Keratinocyte (primary cell): ENCODE results near the gene XIAP. TPM values are rescaled to one million over a fixed set of nuclear protein-coding genes. Genes with fewer than 3 reads are reported as not detected.

Experiments
- DNase-seq: peaks from one replicate; pipeline ENCODE4 v3.0.0-alpha.2; 2011; ENCODE audit warnings: low read depth, missing footprints, low spot score
- FAIRE-seq: peaks from 2 replicates; lab custom pipeline; 2011; peaks lifted over from hg19 to GRCh38; lab: Jason Lieb, UNC
- H2AFZ ChIP-seq: 2 replicates; pipeline ENCODE4 v1.6.0; 2012; ENCODE audit warnings: low read length, control low read depth, inconsistent platforms; ENCODE audit not compliant: control insufficient read depth
- H3K27ac ChIP-seq: 2 replicates; pipeline ENCODE4 v1.5.1; 2011; ENCODE audit warnings: low read length; ENCODE audit not compliant: control insufficient read depth, insufficient read depth
- H3K27me3 ChIP-seq: 3 replicates; pipeline ENCODE4 v1.6.0; 2011; ENCODE audit warnings: low read length; ENCODE audit not compliant: control insufficient read depth, insufficient read depth; ENCODE audit errors: extremely low read depth
- H3K36me3 ChIP-seq, 2 experiments: 2 replicates in 1 of 2; 3 replicates in 1 of 2; pipeline ENCODE4 v1.5.1; 2011; ENCODE audit warnings: low read length in 2 of 2, mild to moderate bottlenecking in 1 of 2; ENCODE audit not compliant: control insufficient read depth in 2 of 2, insufficient read depth in 2 of 2; ENCODE audit errors: extremely low read depth in 1 of 2
- H3K4me1 ChIP-seq: 3 replicates; pipeline ENCODE4 v1.5.1; 2011; ENCODE audit warnings: low read length; ENCODE audit not compliant: control insufficient read depth, insufficient read depth; ENCODE audit errors: extremely low read depth
- H3K4me2 ChIP-seq: 3 replicates; pipeline ENCODE4 v1.6.0; 2011; ENCODE audit warnings: low read depth, low read length; ENCODE audit not compliant: control insufficient read depth, insufficient read depth; ENCODE audit errors: extremely low read depth
- H3K4me3 ChIP-seq, 3 experiments: fragments of 200-600 bp in 1 of 3; sonication (generic) in 1 of 3; 2 replicates in 2 of 3; 3 replicates in 1 of 3; pipeline ENCODE4 v1.5.1; 2011 to 2016; ENCODE audit warnings: low read length in 3 of 3, mild to moderate bottlenecking in 3 of 3, control low read depth in 2 of 3, inconsistent platforms in 1 of 3, low read depth in 1 of 3, mixed read lengths in 1 of 3, mixed run types in 1 of 3, moderate library complexity in 1 of 3; ENCODE audit not compliant: control insufficient read depth in 2 of 3, insufficient read depth in 2 of 3; ENCODE audit errors: extremely low read depth in 1 of 3
- H3K79me2 ChIP-seq: 2 replicates; pipeline ENCODE4 v1.6.0; 2012; ENCODE audit warnings: low read length; ENCODE audit not compliant: control insufficient read depth, insufficient read depth
- H3K9ac ChIP-seq: 3 replicates; pipeline ENCODE4 v1.6.0; 2011; ENCODE audit warnings: low read length; ENCODE audit not compliant: control insufficient read depth, insufficient read depth; ENCODE audit errors: extremely low read depth
- H3K9me1 ChIP-seq: 3 replicates; pipeline ENCODE4 v1.6.0; 2011; ENCODE audit warnings: low read length; ENCODE audit not compliant: control insufficient read depth, insufficient read depth; ENCODE audit errors: extremely low read depth
- H3K9me3 ChIP-seq: 2 replicates; pipeline ENCODE4 v1.5.1; 2012; ENCODE audit warnings: low read depth, low read length; ENCODE audit not compliant: control insufficient read depth
- H4K20me1 ChIP-seq: 3 replicates; pipeline ENCODE4 v1.6.0; 2011; ENCODE audit warnings: low read length; ENCODE audit not compliant: control insufficient read depth, insufficient read depth; ENCODE audit errors: extremely low read depth
- EZH2 ChIP-seq: IDR thresholded peaks from one replicate; pipeline ENCODE4 v1.6.1; 2012; ENCODE audit warnings: inconsistent platforms, mild to moderate bottlenecking, low read length, moderate library complexity
- dilution Hi-C: fragments of 300-500 bp; cut with MboI; formaldehyde crosslinking; loops from one replicate; pipeline ENCODE4 v1.7.0; 2020; ENCODE audit warnings: low sequenced_read_pairs; ENCODE audit not compliant: extremely low pct_ligation_motif_present
- polyA plus RNA-seq, 5 experiments: library from polyadenylated mRNA; depleted of rRNA in 3 of 5; stranded (reverse) in 3 of 5; stranded (forward) in 1 of 5; unstranded in 1 of 5; fragments of >200 nt; gene quantifications; 1 replicate in 1 of 5; 2 replicates in 3 of 5; 3 replicates in 1 of 5; pipeline versions ENCODE4 v1.2.1 to v1.2.3, GENCODE V29; 2011 to 2012; ENCODE audit warnings: missing spikeins in 2 of 5, low read depth in 1 of 5, low replicate concordance in 1 of 5
- TF ChIP-seq, protein P1 (sequence below), 3 experiments: IDR thresholded peaks in 1 of 3; conservative IDR thresholded peaks in 1 of 3; optimal IDR thresholded peaks in 1 of 3; 2 replicates in 2 of 3; 3 replicates in 1 of 3; pipeline versions ENCODE3 to v1.5.1; 2011; ENCODE audit warnings: low read length in 3 of 3, mild to moderate bottlenecking in 3 of 3, moderate library complexity in 2 of 3, control low read depth in 1 of 3, inconsistent platforms in 1 of 3; ENCODE audit not compliant: insufficient read depth in 2 of 3; ENCODE audit errors: extremely low read depth in 1 of 3

XIAP gene
- polyA plus RNA-seq, 1 donor (not counting 4 experiments of a cell fraction or from before 2014, with no cell fraction given): 18.3 TPM

DNA sequence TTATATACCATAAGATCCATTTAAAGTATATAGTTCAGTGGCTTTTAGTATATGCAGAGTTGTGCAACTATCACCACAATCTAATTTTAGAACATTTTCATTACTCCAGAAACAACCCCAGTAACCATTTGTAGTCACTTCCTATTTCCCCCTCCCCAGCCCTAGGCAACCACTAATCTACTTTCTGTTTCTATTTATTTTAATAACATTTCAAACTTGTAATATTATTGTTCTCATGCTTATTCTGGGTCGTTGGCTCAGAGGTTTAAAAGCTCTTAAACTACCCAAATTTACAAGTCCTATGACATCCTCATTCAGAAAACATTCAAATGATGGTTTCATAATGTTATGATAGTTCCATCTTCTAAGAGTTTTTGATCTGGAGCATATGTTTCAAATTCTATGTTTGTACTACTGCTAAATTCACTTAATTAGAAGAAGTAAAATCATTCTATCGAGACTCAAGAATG is 18.4 kb downstream of the XIAP start:
- dilution Hi-C loops: no loop called here
- H3K9ac ChIP-seq: no peak overlapping the region
- FAIRE-seq (no peak), DNase-seq (no peak)
- TF ChIP-seq, protein P1, sequence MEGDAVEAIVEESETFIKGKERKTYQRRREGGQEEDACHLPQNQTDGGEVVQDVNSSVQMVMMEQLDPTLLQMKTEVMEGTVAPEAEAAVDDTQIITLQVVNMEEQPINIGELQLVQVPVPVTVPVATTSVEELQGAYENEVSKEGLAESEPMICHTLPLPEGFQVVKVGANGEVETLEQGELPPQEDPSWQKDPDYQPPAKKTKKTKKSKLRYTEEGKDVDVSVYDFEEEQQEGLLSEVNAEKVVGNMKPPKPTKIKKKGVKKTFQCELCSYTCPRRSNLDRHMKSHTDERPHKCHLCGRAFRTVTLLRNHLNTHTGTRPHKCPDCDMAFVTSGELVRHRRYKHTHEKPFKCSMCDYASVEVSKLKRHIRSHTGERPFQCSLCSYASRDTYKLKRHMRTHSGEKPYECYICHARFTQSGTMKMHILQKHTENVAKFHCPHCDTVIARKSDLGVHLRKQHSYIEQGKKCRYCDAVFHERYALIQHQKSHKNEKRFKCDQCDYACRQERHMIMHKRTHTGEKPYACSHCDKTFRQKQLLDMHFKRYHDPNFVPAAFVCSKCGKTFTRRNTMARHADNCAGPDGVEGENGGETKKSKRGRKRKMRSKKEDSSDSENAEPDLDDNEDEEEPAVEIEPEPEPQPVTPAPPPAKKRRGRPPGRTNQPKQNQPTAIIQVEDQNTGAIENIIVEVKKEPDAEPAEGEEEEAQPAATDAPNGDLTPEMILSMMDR (optimal IDR thresholded peaks at IDR 0.05 in 1 of 3, IDR thresholded peaks at IDR 0.05 in 1 of 3, conservative IDR thresholded peaks at IDR 0.05 in 1 of 3; ENCODE audit: extremely low read depth in 1 of 3, insufficient read depth in 2 of 3, low read length in 3 of 3): no peak
- no peak for TF ChIP-seq EZH2
- no peak overlapping the region for H3K4me3 ChIP-seq
- H3K79me2 ChIP-seq: peaks cover 15% of the 10 kb centered on the region
- H3K27me3 ChIP-seq: no peaks in the 10 kb centered on the region
- H3K9me1 ChIP-seq: no peaks in the 10 kb centered on the region
- H3K4me2 ChIP-seq: no peak overlapping the region
- H3K36me3 ChIP-seq: no peaks in the 10 kb centered on the region
- no peaks in the 10 kb centered on the region for H3K9me3 ChIP-seq
- no peaks in the 10 kb centered on the region for H3K4me1 ChIP-seq
- H2AFZ ChIP-seq: no peak overlapping the region
- no peak overlapping the region for H3K27ac ChIP-seq
- no peaks in the 10 kb centered on the region for H4K20me1 ChIP-seq

DNA sequence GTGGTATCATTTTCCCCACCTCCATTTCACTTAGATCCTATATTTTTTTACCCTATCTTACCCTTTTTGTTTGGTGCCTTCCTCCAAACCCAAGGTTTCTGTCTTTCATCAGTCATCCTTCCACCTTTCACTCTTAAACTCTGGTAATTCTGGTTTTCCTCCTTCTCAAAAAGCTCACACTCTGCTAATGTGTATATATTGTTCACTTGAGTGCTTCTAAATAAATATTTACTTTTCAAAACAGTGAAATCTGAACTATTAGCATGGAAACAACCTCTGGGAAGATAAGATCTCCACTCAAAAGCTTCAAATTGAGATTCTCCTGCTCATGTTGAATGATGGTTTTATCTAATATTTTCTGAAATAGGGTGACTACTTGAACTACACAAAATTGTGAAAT is 21.5 kb downstream of the XIAP start:
- Histone ChIP-seq H3K4me3 (no peak overlapping the region), H3K36me3 (peaks cover 2 to 5% of the 10 kb centered on the region in 2 experiments), H3K4me1 (no peaks in the 10 kb centered on the region), H3K9ac (no peak overlapping the region), H3K4me2 (no peak overlapping the region), H4K20me1 (no peaks in the 10 kb centered on the region), H3K9me3 (no peaks in the 10 kb centered on the region), H3K79me2 (peaks cover 8% of the 10 kb centered on the region), H3K9me1 (no peaks in the 10 kb centered on the region), H3K27me3 (no peaks in the 10 kb centered on the region), H2AFZ (no peak overlapping the region), H3K27ac (no peak overlapping the region)
- FAIRE-seq: no peak
- no peak for TF ChIP-seq EZH2
- TF ChIP-seq, protein P1 (optimal IDR thresholded peaks at IDR 0.05 in 1 of 3, IDR thresholded peaks at IDR 0.05 in 1 of 3, conservative IDR thresholded peaks at IDR 0.05 in 1 of 3; ENCODE audit: extremely low read depth in 1 of 3, insufficient read depth in 2 of 3, low read length in 3 of 3): no peak
- DNase-seq: no peak
- dilution Hi-C loops: no loop called here
